GM21360 (cell line): ENCODE measurements around the gene LRRC2.
"Not testable (repeated sequence)": the region's sequence is repeated elsewhere in the genome, so short reads cannot be mapped to it uniquely, and the experiment has no call there.

Experiments used
- ATAC-seq: cut with Tn5 transposase; IDR thresholded peaks from one replicate; pipeline ENCODE4 v1.9.1; 2021; ENCODE audit warnings: mild to moderate bottlenecking, moderate library complexity; ENCODE audit not compliant: unreplicated experiment

The LRRC2 gene

DNA sequence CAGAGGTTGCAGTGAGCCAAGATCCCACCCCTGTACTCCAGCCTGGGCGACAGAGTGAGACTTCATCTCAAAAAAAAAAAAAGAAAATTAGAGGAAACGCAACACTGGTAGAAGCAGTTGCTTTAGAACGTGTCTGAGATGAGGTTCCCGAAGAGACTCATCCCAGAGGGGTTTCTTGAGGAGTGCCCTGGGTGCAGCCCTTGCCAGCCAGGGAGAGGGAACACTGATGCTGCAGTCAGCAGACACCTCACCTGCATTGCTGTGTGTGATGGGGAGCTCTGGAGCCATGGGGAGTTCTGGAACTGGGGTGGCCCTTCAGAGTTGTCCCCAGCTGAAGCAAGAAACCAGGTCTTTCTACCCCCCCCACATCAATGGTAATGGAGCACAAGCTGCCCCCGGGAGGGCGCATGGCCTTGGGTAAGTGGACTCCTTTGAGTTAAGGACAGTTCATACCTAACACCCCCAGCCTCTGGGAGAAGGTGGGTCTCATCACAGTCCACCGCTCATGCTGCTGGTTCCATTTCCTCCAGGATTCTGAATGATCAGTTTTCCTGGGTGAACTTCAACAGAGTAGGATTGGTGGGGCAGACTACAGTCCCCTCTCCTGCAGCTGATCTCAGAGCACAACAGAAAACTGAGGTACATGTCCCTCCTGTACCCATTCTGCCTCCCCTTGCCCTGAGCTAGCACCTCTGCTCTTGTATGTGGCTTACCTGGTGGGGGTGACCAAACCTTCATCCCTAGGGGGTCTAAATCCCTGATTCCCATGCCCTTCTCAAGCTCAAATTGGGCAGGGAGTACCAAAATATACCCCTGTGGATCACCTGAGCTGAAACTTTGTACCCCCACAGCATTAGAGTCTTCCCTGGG, 18.7 kb upstream of the LRRC2 start:
- no peak for ATAC-seq

DNA sequence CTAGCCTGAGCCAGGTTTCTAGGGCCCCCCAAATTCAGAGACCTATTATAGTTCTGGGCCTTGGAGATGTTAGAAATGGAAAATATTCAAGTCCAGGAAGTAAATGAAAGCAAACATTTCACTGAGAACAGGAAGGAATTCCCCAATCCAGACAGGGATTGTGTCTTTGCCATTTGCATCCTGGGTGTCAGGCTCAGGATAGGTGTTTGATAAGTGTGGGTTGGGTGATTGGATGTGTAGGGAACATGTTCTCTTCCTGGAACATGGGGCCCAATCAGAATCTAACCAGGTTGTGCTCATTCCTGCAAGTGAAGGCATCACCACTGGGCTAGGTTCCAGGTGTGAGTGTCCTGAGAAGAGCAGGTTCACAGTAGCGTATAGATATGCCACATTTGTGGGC, 14.6 kb upstream of the LRRC2 start:
- ATAC-seq = no peak

DNA sequence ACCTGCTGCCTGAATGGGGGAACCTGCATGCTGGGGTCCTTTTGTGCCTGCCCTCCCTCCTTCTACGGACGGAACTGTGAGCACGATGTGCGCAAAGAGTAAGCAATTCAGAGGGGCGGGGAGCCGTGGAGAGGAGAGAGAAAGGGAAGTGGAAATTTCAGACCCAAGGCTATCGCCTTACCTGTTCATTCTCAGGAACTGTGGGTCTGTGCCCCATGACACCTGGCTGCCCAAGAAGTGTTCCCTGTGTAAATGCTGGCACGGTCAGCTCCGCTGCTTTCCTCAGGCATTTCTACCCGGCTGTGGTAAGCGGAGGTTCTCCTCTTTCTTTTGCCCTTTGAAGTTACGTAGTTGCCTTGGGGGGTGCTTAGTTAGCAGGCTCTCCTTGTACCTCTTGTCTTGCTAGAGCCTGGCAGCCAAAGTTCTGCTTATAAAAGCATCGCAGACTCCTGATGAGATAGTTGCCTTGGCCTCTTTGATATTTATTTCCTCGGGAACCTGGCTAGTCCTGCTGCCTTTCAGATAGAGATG, 13.7 kb upstream of the LRRC2 start:
- ATAC-seq = no peak

DNA sequence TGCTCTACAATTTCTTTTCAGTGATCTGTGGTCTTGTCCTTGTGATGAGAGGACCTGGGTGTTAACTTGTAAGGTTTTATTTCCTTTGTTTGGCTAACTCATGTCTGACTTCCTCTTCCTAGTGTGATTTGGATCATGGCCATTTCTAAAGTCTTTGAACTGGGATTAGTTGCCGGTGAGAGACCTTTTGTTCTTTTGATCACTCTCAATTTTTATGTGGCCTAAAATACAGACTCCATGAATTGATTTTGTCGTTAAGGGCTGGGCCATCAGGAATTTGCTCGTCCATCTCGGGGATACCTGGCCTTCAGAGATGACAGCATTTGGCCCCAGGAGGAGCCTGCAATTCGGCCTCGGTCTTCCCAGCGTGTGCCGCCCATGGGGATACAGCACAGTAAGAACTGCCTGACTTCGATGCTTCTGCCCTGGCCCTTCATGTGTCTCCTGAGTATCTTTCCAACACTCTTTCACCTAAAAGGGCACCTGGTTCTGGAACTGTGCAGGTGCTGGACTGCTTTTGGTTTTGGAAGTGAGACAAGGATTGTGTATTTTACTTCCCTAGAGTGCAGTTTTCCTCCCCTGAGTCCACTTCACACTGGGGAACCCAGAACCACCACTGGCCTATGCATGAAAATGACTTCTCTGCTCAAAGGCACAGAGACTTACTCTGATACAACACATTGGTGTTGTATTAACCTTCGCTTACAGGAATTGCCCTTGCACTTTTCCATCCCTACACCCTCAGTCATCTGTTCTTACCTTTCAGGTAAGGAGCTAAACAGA, 13.1 kb upstream of the LRRC2 start:
- ATAC-seq = no peak

DNA sequence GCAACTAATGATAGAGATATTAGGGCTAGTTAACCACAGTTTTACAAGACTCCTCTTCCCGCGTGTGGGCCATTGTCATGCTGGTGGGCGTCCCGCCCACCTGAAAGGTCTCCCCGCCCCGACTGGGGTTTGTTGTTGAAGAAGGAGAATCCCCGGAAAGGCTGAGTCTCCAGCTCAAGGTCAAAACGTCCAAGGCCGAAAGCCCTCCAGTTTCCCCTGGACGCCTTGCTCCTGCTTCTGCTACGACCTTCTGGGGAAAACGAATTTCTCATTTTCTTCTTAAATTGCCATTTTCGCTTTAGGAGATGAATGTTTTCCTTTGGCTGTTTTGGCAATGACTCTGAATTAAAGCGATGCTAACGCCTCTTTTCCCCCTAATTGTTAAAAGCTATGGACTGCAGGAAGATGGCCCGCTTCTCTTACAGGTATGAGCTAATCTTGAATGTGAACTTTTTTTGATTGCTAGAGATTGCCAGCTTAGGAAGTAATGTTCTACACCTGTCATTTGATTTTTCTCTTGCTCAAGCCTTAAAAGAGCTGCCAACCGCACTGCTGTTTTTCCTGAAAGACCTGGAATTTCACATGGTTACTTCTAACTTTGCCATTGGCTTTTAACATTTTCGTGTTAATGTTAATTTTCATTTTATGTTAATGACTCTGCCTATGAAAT, 11.6 kb upstream of the LRRC2 start:
- ATAC-seq = not testable (repeated sequence)

DNA sequence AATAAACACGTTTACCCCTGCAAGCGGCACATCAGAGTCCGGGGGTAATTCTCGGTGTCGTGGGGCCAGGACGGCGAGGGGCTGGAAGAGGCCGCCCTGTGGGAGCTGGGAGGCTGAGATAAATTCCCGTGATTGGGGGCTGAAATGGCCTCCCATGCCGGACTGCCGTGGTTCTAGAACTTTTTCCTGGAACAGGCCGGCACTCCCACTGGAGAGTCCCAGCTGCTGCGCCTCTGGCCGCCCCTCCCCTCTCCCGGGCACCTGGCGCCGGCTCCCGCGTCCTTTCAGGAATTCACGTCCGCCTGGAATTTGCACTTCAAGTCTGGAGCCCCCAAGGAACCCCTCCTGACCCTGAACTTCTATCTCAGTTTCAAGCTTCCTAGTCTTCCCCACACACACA, 10.8 kb upstream of the LRRC2 start:
- ATAC-seq = no peak

DNA sequence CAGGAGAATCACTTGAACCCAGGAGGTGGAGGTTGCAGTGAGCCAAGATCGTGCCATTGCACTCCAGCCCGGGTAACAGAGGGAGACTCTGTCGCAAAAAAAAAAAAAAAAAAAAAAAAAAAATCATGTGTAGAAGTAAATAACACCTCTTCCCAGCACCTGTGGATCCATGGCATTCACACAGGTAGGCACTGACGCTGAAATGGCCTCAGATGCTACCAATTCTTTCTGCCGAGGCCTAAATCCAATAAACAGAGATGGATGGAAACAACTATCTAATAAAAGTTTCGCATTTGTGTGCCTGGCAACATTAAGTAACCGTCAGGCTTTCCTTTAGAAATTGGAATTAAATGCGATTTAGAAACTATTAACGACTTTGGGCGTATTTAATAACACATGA, 10.3 kb upstream of the LRRC2 start:
- ATAC-seq = no peak

DNA sequence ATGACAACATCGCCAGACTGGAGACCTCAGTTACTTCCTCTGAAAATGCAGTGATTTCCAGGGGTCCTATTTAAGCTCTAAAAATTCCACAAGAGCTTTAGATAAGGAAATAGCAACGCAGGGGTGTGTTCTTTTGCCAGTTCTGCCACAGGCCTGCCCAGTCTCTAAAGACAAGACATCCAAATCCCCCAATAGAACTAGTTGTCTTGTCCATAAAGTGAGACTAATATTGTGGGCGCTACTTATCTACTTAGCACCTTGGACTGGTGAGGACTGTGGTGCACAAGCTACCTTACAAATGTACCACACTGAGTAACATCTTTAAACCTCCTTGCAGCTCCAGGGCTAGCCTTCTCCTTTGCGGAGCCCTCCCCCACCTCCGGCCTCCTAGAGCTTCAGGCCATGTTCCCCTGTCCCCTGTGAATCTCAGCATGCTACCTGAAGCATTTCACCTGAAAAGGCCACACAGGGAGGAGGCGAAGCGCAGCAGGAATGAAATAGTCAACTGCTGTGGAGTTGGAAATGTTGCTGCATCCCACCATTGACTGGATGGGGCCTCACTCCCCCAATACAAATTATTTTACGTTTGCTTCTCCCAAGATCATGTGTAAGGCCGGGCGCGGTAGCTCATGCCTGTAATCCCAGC, 9.6 kb upstream of the LRRC2 start:
- ATAC-seq = no peak

DNA sequence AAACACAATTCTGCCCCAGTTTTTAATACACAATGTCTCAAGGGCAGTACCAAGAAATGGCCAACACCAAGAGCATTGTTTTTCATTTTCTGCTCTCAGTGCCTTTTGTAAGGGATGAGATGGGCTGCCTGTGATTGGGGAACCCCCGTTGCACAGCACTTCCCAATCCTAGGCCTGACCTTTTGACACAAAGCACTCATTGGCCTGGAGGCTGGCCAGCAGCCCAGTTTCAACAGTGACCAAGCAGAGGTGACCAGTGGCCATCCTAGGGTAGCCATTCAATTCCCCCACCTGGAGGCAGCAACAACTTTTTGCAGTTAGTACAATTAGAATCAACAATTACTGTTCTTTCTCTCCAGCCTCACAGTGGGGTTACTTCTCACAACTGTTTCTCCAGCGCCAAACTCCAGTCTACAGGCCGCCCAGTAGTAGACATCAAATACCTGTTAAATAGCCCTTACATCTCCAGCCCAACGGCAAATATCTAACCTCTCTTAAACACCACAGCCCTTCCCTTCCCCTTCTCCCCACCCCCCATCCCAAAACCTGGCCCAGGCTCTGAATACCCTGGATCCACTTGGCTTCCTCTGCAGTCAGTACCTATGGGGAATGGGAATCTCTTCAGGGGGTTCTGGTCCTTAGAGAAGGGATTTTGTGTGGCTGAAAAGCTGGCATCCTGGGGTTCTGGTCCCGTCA, 8.9 kb upstream of the LRRC2 start:
- ATAC-seq = no peak

DNA sequence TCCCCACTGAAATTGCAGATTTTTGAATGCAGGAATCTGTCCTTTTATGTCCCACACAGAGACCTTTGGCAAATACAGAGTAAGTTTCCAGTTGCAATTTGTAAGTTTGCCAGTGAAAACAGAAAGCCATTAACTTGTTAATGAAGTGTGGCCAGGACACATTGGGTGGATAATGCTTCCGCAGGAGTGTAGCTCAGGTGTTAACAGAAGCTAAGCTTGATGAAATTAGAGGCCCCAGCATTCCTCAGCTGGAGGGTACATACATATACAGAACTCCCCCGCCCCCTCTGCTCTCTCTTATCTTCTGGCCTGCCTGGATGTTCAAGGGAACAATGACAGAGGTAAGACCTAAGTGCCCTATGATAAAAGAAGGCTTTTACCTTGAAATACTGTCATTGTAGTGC, 8.1 kb upstream of the LRRC2 start:
- no peak for ATAC-seq

DNA sequence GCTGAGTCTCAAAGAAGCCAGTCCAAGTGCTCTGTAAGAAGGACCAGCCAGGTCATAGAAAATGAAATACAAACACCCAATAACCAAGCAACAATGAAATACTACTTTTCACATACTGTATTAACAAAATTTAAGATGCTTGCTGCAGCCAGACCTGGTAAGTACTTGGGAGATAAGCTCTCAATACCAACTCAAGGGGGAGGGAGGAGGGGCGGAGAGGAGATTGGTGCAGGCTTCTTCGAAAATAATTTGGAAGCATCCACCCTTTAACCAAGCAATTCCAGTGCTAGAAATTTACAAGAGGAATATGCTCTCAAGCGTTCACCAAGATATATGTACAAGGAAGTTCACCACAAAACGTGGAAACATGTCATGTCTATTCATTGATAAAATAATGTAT, 7.6 kb upstream of the LRRC2 start:
- no peak for ATAC-seq

DNA sequence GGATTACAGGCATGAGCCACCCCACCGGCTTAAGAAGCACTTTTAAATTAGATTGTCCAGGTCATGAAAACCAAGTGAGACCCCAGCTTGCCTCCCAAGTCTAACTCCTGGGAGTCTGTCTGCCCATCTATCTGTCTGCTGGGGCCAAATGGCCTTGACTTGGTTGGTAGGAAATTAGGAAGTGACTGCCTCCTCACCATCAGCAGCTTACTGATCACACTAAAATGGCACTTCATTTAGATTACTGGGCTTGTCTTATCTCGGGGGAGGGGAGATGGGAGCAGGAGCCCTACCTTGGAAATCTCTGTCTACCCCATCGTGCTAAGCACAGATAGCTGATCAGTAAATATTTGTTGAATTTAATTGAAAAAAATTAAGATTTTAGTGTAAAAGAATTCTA, 5.6 kb upstream of the LRRC2 start:
- no peak for ATAC-seq

DNA sequence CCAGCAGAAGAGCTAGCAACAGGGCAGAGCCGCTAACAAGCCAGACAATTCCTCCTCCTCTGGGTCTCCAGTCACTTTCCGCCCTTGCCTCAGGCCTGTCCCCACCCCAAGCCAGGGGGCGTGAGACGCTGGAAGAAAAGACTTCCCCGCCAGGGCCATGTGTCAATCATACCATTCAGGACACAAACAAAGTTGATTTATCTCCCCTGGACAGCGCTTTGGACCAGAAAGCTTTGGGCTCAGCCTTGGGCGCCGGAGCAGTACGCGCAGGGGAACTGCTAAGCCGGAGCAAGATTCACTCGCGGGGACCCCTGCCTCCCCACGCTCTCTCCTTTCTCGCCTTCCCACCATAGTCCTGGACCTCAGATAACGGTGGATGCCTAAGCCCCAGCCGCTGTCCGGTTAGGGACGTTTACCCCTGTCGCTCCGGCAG, 479 bp downstream of the LRRC2 start:
- no peak for ATAC-seq

DNA sequence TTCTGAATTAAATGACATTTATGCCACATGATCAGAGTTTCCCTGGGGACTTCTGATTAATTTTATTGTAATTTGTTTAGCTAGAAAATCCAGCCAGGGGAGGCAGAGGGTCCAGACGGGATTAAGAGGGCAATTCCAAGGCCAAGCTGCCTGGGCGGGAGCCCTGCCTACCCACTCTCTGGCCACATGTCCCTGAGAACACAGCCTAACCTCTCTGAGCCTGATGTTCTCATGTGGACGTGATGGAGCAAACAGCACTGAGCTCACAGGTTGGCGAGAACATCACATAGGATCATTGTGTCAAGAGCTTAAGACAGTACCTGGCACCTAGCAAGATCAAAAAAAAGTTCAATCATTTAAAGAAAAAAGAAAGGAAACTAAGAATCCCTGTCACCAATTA, 1.0 kb downstream of the LRRC2 start:
- no peak for ATAC-seq

DNA sequence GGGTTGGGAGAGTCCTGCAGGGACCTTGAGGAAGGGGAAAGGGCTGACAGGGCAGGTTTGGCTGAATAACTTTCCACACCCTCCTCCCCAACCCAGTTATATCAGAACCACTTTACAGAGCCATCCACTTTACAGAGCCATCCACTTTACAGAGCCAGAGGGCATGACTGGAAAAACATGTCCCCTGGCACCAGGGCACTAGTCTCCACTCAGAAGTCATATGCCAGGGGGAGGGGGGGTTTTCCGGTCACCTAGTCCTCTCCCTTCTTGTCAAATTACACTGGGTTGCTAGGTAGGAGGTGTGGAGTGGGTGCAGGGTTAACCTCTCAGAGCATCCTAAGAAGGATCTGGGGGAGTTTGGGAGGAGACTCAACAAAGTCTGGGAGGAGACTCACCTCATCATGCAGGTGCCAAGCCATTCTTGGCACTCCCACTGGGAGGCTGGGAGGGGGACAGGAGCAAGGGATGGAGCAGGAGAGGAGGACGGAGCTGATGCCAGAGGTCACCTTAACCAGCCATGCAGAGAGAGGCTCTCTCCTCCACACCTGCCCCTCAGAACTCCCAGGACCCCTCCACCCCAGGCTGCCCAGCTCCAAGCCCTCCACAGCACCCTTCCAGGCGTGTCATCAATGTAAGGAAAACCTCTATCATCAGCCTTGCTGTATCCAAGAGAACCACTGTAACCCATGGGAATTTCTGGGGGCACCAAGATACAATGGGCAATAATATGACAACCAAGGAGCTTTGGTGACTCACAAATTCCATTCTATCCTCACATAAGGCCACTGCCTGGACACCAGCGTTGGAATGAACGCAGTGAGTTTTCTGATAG, 1.7 kb downstream of the LRRC2 start:
- no peak for ATAC-seq

DNA sequence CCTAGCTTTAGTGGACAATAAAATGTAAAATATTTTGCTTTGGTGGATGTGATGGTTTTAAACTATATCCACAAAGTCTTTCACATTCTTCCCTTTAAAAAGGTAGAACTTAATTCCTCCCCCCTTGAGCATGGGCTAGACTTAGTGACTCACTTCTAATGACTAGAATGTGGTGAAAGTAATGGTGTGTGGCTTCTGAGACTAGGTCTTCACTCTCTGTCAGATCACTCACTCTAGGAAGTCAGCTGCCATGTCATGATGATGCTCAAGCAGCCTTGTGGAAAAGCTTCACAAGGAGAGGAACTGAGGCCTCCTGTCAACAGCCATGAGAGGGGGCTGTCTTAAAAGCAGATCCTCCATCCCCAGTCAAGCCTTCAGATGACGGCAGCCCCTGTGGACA, 4.2 kb downstream of the LRRC2 start:
- no peak for ATAC-seq

DNA sequence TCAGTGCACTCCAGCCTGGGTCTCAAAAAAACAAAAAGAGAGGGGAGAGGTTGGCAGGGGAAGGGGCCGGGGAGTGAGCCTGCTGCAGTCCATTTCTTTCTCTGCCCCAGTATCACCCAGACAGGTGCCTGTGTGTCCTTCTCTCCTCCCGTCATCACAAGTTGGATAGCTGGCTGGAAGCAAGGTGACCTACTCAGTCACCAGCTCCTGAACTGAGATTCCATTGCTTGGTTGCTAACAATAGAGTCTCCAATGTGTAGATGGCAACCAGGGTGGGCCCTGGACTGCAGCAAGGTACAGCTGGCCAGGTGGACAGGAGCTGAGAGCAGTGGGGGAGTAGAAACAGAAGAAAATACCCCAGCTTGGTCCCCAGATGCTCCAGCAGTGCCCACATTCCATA, 4.6 kb downstream of the LRRC2 start:
- no peak for ATAC-seq

DNA sequence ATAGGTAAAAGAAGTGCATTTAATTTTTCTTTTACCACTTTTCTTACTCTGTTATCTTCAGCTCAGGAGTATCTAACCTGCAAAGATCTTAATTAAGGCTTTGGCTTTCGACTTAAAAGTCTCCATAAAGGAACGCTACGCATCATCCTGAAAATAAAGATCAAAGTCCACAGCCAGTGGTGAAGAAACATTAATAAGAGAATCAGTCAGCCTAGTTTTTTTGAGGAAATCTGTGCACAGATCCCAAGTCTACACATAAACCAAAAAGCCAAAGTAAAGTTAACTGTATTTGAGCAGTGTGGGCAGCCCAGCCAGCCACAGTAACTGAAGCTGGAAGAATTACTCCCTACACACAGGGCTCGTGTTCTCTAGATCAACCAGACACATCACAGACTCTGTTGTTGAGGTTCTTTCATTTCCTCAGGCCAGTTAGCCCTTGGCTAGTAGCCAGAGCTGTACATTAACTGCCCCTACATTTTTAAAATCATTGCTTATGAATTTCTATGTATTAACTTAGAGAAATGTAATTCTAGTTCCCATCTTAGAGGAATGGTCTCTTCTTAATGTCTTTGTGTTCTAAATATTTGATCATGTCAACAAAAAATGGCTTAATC, 6.9 kb downstream of the LRRC2 start:
- ATAC-seq = no peak
